ENCODE data around the gene TMEM41A.

DNA sequence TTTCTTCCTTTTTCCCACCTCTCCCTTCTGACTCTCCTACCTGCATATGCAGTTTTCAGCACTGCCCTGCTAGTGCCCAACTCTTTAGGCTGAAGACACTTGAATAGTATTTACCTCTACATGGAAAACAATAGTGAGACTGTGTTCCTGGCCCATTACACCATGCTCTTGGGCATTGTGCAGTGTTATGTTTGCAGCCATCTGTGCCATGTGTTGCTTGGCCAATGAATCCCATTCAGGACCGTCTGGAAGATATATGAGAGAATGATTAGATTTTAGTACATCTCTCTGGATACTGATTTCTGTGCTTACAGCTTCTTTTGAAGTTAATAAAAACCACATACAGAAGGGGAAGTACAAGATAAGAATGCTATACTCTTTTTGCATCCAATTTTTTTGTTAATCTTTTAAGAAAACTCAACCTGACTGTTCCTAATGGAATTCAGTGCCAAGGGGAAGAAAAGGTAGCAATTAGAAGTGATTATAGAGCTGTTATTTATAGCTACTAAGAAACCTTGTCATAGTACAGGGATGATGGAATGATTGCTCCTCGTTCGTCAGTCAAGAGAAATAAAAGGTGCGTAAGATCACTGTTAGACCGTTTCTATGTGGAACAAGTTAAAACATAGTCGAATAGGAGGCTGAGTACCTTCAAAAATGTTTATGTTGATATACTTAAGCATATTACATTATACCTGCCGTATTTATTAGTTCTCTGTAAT is 58.9 kb downstream of the TMEM41A start:
- TF ChIP-seq, protein P1, sequence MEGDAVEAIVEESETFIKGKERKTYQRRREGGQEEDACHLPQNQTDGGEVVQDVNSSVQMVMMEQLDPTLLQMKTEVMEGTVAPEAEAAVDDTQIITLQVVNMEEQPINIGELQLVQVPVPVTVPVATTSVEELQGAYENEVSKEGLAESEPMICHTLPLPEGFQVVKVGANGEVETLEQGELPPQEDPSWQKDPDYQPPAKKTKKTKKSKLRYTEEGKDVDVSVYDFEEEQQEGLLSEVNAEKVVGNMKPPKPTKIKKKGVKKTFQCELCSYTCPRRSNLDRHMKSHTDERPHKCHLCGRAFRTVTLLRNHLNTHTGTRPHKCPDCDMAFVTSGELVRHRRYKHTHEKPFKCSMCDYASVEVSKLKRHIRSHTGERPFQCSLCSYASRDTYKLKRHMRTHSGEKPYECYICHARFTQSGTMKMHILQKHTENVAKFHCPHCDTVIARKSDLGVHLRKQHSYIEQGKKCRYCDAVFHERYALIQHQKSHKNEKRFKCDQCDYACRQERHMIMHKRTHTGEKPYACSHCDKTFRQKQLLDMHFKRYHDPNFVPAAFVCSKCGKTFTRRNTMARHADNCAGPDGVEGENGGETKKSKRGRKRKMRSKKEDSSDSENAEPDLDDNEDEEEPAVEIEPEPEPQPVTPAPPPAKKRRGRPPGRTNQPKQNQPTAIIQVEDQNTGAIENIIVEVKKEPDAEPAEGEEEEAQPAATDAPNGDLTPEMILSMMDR (IDR thresholded peaks at IDR 0.05) = no peak
- no peak for TF ChIP-seq POLR2AphosphoS5 (IDR thresholded peaks at IDR 0.05)

Measured in sigmoid colon (tissue), 4 donors.